Fibroblast of skin of right biceps (primary cell): ENCODE results near the gene EIF3A.
"Not testable (repeated sequence)": the region's sequence is repeated elsewhere in the genome, so short reads cannot be mapped to it uniquely, and the experiment has no call there.

Experiments used
- DNase-seq: peaks from one replicate; pipeline ENCODE4 v3.0.0-alpha.2; 2013

The EIF3A gene

GRCh38 chr10:119080521-119081259 lies at the start of gene EIF3A:
Gene EIF3A, minus strand, starts transcription at chr10:119080817. Its CDS starts 141 bp downstream, at chr10:119080676.
- DNase-seq, result peak; percentile 91

GRCh38 chr10:119129721-119130120 lies 49.1 kb upstream of the EIF3A start:
- no peak for DNase-seq

- DNase-seq, result no peak
These were observed 45.3 kb upstream of the EIF3A start for GRCh38 chr10:119125942-119126341.

- DNase-seq, result no peak
These were observed 40.3 kb upstream of the EIF3A start for GRCh38 chr10:119120875-119121274.

GRCh38 chr10:119120413-119120867 lies 39.8 kb upstream of the EIF3A start:
- DNase-seq, result no peak

GRCh38 chr10:119119400-119119799 lies 38.8 kb upstream of the EIF3A start:
- no peak for DNase-seq

- no peak for DNase-seq
These were observed 37.6 kb upstream of the EIF3A start for GRCh38 chr10:119118231-119118630.

GRCh38 chr10:119116326-119116951 lies 35.8 kb upstream of the EIF3A start:
- DNase-seq, result no peak

GRCh38 chr10:119115926-119116325 lies 35.3 kb upstream of the EIF3A start:
- peak; percentile 27 for DNase-seq

- peak; percentile 77 for DNase-seq
These were observed 33.4 kb upstream of the EIF3A start for GRCh38 chr10:119113751-119114732.

- DNase-seq, result peak; percentile 47
These were observed 31.4 kb upstream of the EIF3A start for GRCh38 chr10:119112056-119112455.

- DNase-seq, result not testable (repeated sequence)
These were observed 27.2 kb upstream of the EIF3A start for GRCh38 chr10:119107771-119108170.

- DNase-seq, result not testable (repeated sequence)
These were observed 26.5 kb upstream of the EIF3A start for GRCh38 chr10:119107106-119107505.

- DNase-seq, result not testable (repeated sequence)
These were observed 25.3 kb upstream of the EIF3A start for GRCh38 chr10:119105899-119106298.

- no peak for DNase-seq
These were observed 24.5 kb upstream of the EIF3A start for GRCh38 chr10:119105155-119105554.

- DNase-seq, result peak; percentile 15
These were observed 24.0 kb upstream of the EIF3A start for GRCh38 chr10:119104654-119105015.

GRCh38 chr10:119103903-119104653 lies 23.5 kb upstream of the EIF3A start, which contains the start of gene DENND10:
Gene DENND10, plus strand, starts transcription at chr10:119104113. Its CDS starts 30 bp downstream, at chr10:119104143.
- peak; percentile 80 for DNase-seq

GRCh38 chr10:119103241-119103902 lies 22.8 kb upstream of the EIF3A start:
- no peak for DNase-seq

- no peak for DNase-seq
These were observed 20.9 kb upstream of the EIF3A start for GRCh38 chr10:119101366-119102098.

GRCh38 chr10:119100434-119101238 lies 20.0 kb upstream of the EIF3A start:
- DNase-seq, result no peak
